Activated T-helper 17 cell treated with anti-CD3 and anti-CD28 coated beads, Interleukin-2, amount 50 U/mL, for 72 hours (primary cell): ENCODE data around the gene DDAH2. TPM values are rescaled to one million over a fixed set of nuclear protein-coding genes. Genes with fewer than 3 reads are reported as not detected.
A peak's percentile ranks its signal among the peaks of the same experiment; 100 is the strongest.

Experiments used
- ATAC-seq: fragments of 150-1000 bp; cut with Tn5 transposase; replicated peaks from 2 replicates; pipeline ENCODE4 v1.10.0; 2021; ENCODE audit warnings: mild to moderate bottlenecking, moderate library complexity
- H3K27ac Mint-ChIP-seq: one replicate; pipeline ENCODE4 v1.8.0; 2022; ENCODE audit warnings: mixed read lengths
- H3K27me3 Mint-ChIP-seq: one replicate; pipeline ENCODE4 v1.8.0; 2022; ENCODE audit warnings: mixed read lengths
- H3K36me3 Mint-ChIP-seq: one replicate; pipeline ENCODE4 v1.8.0; 2022; ENCODE audit warnings: low read depth, mild to moderate bottlenecking, mixed read lengths
- H3K4me1 Mint-ChIP-seq: one replicate; pipeline ENCODE4 v1.8.0; 2022; ENCODE audit warnings: mixed read lengths
- H3K4me3 Mint-ChIP-seq: one replicate; pipeline ENCODE4 v1.8.0; 2022; ENCODE audit warnings: mild to moderate bottlenecking, mixed read lengths
- H3K9me3 Mint-ChIP-seq: one replicate; pipeline ENCODE4 v1.8.0; 2022; ENCODE audit warnings: mixed read lengths
- total RNA-seq, 2 donors: library from RNA; stranded (reverse); gene quantifications; one replicate each; pipeline ENCODE4 v1.2.3, GENCODE V29; 2022

The DDAH2 gene
- total RNA-seq, 2 donors from 2014 or later, result 9.4 to 23.8 TPM

- no peaks in the 10 kb centered on the region for H3K9me3 Mint-ChIP-seq
Measured at GRCh38 chr6:31729979-31730630, 1.0 kb upstream of the DDAH2 start.

GRCh38 chr6:31729515-31729978 lies 448 bp upstream of the DDAH2 start:
- no peaks in the 10 kb centered on the region for H3K9me3 Mint-ChIP-seq
- peaks cover 34% of the 10 kb centered on the region for H3K4me1 Mint-ChIP-seq

More at GRCh38 chr6:31729979-31730630, 1.0 kb upstream of the DDAH2 start:
- Mint-ChIP-seq H3K4me1 (peaks cover 34% of the 10 kb centered on the region), H3K4me3 (peak overlapping the region; percentile 77), H3K27ac (peak overlapping the region; percentile 33), H3K36me3 (peaks cover 79% of the 10 kb centered on the region), H3K27me3 (no peaks in the 10 kb centered on the region)
- ATAC-seq, result peak; percentile 44

DNA sequence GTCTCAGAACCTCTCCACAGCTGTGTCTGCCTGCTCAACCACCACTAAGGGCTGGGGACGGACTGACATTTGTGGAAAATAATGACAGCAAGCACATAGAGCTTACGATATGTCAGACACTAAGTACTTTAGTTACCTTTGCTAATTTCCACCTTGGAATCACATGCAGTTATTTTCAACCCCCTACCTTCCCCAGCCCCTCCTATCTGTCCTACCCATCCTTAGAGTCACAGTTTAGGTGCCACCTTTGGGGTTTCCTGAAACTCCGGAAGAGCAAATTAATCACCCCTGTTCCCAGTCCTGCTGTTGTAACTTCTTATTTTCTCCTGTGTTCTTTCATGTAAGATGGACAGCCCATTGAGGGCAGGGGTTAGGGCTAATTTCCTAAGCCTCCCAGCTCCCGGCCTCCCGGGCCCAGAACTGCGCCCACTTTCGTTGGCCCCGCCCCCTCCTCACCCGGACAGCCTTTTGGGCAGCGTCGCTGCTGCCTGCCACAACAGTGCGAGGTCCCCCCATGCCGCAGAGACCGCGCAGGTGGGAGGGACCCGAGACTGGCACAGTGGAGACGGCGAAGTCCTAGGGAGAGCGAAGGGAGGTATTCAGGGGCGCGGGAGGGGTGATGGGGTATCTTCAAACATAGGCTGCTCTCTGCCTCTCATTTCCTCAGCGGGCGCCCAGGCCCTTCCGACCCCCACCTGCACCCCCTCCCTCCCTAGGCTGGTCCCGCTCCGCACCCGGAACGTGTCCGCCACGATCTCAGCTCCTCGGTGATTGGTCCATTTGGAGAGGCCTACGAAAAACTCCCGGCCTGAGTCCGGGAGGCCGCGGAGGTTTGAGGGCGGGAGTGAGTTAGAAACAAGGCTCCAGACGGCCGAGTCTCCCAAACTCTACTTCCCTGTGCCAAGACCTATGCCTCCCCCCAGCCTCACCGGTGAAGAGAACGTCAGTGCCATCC lies 1.1 kb downstream of the DDAH2 start:
- H3K27ac Mint-ChIP-seq, result peak overlapping the region; percentile 40
- H3K9me3 Mint-ChIP-seq, result no peaks in the 10 kb centered on the region
- no peaks in the 10 kb centered on the region for H3K27me3 Mint-ChIP-seq
- ATAC-seq, result no peak
- peaks cover 28% of the 10 kb centered on the region for H3K4me1 Mint-ChIP-seq
- H3K4me3 Mint-ChIP-seq, result peak overlapping the region; percentile 77
- H3K36me3 Mint-ChIP-seq, result peaks cover 58% of the 10 kb centered on the region

More at GRCh38 chr6:31729515-31729978, 448 bp upstream of the DDAH2 start:
- H3K4me3 Mint-ChIP-seq, result peak overlapping the region; percentile 77
- H3K27me3 Mint-ChIP-seq, result no peaks in the 10 kb centered on the region
- peaks cover 73% of the 10 kb centered on the region for H3K36me3 Mint-ChIP-seq
- no peak overlapping the region for H3K27ac Mint-ChIP-seq
- ATAC-seq, result peak; percentile 68

GRCh38 chr6:31727034-31727716 lies 1.9 kb downstream of the DDAH2 start:
- H3K4me1 Mint-ChIP-seq, result peaks cover 28% of the 10 kb centered on the region
- H3K4me3 Mint-ChIP-seq, result peak overlapping the region; percentile 53
- no peak for ATAC-seq
- no peaks in the 10 kb centered on the region for H3K9me3 Mint-ChIP-seq
- no peaks in the 10 kb centered on the region for H3K27me3 Mint-ChIP-seq
- peak overlapping the region; percentile 40 for H3K27ac Mint-ChIP-seq
- peaks cover 49% of the 10 kb centered on the region for H3K36me3 Mint-ChIP-seq

- Mint-ChIP-seq H3K27me3 (no peaks in the 10 kb centered on the region), H3K27ac (peak overlapping the region; percentile 35), H3K4me1 (peaks cover 32% of the 10 kb centered on the region), H3K36me3 (peaks cover 35% of the 10 kb centered on the region), H3K4me3 (peak overlapping the region; percentile 0), H3K9me3 (no peaks in the 10 kb centered on the region)
- ATAC-seq, result peak; percentile 30
Measured at GRCh38 chr6:31725502-31726350, 3.4 kb downstream of the DDAH2 start.

DNA sequence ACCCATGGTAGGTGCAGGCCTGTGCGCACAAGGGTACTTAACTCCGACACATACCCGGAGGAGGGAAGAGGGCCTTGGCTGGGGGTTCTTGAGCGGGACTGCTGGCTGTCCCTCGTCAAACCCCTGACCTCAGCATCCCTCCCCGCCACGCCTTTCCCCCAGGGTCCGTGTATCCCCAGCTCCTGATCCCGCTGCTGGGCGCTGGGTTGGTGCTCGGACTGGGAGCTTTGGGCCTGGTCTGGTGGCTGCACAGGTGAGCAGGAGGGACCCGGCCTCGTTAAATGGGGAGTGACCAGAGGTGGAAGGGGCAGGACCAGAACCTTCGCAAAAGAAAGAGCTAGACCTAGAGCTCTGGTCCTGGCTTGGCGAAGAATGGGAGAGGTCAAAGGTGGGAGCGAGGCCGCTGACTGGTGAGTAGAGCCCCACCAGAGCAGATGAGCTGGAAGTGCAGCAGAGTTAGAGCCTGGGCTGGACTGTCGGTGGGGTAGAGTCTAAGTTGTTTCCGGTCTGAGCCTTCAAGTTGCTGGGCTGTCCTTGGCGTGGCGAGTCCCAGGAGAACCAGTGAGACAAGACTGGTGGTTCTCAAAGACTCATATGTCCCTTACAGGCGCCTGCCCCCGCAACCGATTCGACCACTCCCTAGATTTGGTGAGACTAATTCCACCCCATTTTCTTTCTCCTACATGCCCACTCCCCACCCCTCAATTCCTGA lies 5.0 kb downstream of the DDAH2 start:
- ATAC-seq, result no peak
- no peaks in the 10 kb centered on the region for H3K27me3 Mint-ChIP-seq
- peaks cover 20% of the 10 kb centered on the region for H3K36me3 Mint-ChIP-seq
- peaks cover 22% of the 10 kb centered on the region for H3K4me1 Mint-ChIP-seq
- no peak overlapping the region for H3K27ac Mint-ChIP-seq
- no peak overlapping the region for H3K4me3 Mint-ChIP-seq
- H3K9me3 Mint-ChIP-seq, result no peaks in the 10 kb centered on the region

DNA sequence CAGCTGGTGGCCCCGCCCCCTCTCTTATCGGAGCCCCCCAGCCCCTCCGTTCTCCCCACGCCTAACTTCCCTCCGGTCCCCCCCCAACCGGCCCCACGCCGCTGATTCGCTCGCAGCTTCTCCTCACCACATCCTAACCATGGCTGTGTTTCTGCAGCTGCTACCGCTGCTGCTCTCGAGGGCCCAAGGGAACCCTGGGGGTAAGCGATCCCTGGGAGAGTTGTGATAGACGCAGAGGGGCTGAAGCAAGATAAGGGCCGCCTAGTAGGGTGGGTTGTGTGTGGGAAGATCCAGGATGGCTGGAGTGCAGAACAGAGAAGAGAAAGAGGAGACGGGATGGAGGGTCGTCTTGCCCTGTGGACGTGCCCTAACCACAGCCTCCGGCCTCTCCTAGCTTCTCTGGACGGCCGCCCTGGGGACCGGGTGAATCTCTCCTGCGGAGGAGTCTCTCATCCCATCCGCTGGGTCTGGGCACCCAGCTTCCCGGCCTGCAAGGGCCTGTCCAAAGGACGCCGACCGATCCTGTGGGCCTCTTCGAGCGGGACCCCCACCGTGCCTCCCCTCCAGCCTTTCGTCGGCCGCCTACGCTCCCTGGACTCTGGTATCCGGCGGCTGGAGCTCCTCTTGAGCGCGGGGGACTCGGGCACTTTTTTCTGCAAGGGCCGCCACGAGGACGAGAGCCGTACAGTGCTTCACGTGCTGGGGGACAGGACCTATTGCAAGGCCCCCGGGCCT lies 5.7 kb downstream of the DDAH2 start, which contains the start of gene MPIG6B:
Gene MPIG6B (plus strand): TSS at position 129 of the 735 bp plus-strand sequence. CDS start 11 bp downstream, at position 140.
- H3K9me3 Mint-ChIP-seq, result no peaks in the 10 kb centered on the region
- peaks cover 20% of the 10 kb centered on the region for H3K4me1 Mint-ChIP-seq
- H3K27ac Mint-ChIP-seq, result no peak within 1 kb of the TSS
- no peaks in the 10 kb centered on the region for H3K27me3 Mint-ChIP-seq
- H3K4me3 Mint-ChIP-seq, result no peak within 1 kb of the TSS
- ATAC-seq, result no peak
- peaks cover 12% of the 10 kb centered on the region for H3K36me3 Mint-ChIP-seq

- no peak for ATAC-seq
- H3K4me3 Mint-ChIP-seq, result no peak overlapping the region
- H3K27ac Mint-ChIP-seq, result no peak overlapping the region
- peaks cover 20% of the 10 kb centered on the region for H3K4me1 Mint-ChIP-seq
- no peaks in the 10 kb centered on the region for H3K27me3 Mint-ChIP-seq
- no peaks in the 10 kb centered on the region for H3K9me3 Mint-ChIP-seq
- peaks cover 5% of the 10 kb centered on the region for H3K36me3 Mint-ChIP-seq
Measured at GRCh38 chr6:31722173-31722572, 6.9 kb downstream of the DDAH2 start.

DNA sequence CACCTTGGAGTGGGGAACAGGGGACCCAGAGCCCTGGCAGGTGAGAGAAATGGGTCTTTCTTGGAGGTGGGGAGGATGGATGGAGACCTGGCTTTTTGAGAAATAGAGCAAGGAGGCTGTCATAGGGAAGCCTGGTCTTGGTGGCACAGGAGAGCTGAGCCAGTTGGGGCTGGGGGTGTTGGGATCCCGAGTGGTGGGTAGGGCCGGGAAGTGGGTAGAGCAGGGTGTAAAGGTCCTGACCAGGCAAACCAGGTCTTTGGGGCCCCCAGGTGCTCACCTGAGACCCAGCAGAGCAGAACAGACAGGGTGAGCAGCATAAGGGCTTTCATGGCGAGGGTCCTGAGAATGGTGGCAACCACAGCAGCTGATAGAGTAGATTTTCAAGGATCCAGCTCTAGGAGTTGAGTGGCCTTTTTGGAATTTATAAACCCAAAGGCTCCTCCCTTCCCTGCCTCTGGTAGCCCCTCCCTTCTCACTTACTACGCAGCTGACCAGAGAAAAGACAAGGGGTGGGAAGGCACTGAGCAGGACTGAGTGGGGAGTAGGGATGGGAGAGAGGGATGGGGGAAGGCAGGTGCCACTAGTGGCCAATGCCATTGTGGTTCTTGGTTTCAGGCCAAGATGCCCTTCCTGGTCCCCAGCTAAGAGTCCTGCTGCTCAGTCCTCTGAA lies 7.6 kb downstream of the DDAH2 start, which contains the start of gene LY6G6C:
Gene LY6G6C (minus strand): TSS at position 396 of the 670 bp plus-strand sequence. CDS start 67 bp downstream, at position 329.
- Mint-ChIP-seq H3K4me3 (no peak within 1 kb of the TSS), H3K27ac (peak within 1 kb of the TSS; percentile 71), H3K27me3 (no peaks in the 10 kb centered on the region), H3K9me3 (no peaks in the 10 kb centered on the region), H3K36me3 (no peaks in the 10 kb centered on the region), H3K4me1 (peaks cover 15% of the 10 kb centered on the region)
- ATAC-seq, result no peak

DNA sequence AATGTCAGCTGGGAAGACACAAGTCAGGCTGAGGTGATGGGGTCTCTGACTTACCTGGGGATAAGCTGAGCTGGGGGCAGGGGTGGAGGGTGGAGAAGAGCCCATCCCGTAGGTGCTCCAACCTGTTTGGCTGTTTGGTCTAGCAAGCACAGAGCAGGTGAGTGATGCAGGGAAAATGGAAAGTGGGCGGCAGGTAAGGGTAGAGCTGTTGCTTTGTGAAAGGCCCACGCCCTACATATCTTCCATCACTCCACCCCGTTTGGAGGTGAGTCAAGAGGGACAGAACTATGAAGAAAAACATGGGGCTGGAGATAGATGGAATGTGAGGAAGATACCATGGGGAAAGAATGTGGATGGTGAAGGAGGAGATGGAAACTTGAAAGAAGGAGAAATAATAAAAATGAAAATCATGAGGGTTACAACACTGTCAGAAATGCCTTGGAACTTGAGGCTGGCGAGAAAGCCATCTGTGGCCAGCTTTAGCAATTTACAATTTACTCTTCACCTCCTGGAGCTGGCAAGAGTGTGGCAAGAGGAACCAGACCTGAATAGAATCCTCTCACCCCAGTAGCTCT lies 8.8 kb downstream of the DDAH2 start:
- H3K36me3 Mint-ChIP-seq, result no peaks in the 10 kb centered on the region
- H3K4me3 Mint-ChIP-seq, result no peak overlapping the region
- no peaks in the 10 kb centered on the region for H3K27me3 Mint-ChIP-seq
- no peak overlapping the region for H3K27ac Mint-ChIP-seq
- ATAC-seq, result no peak
- no peaks in the 10 kb centered on the region for H3K9me3 Mint-ChIP-seq
- peaks cover 5% of the 10 kb centered on the region for H3K4me1 Mint-ChIP-seq

GRCh38 chr6:31719001-31719400 lies 10.1 kb downstream of the DDAH2 start:
- Mint-ChIP-seq H3K4me1 (peaks cover 5% of the 10 kb centered on the region), H3K9me3 (no peaks in the 10 kb centered on the region), H3K4me3 (no peak overlapping the region), H3K27ac (peak overlapping the region; percentile 50), H3K36me3 (no peaks in the 10 kb centered on the region), H3K27me3 (no peaks in the 10 kb centered on the region)
- ATAC-seq, result no peak

DNA sequence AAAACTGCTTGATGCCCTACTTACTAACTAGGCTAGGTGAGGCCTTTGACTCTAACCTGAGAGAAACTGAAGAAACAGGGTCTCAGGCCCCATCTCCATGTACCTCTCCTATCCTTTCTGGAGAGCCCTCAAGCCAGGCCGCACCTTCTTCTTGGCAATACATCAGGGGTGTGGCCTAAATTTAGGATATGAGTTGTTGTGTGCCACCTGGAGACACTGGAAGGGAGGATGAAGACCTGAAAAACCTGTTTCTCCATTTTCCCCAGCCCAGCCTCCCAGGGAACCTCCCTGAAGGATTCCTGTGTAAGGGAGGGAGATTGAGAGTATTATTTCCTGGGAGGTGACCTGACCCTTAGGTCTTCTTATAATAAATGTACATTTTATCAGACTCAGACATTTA lies 10.8 kb downstream of the DDAH2 start:
- Mint-ChIP-seq H3K4me3 (no peak overlapping the region), H3K9me3 (no peaks in the 10 kb centered on the region), H3K27me3 (no peaks in the 10 kb centered on the region), H3K4me1 (peaks cover 5% of the 10 kb centered on the region), H3K36me3 (no peaks in the 10 kb centered on the region), H3K27ac (peak overlapping the region; percentile 50)
- ATAC-seq, result no peak
